Spleen (tissue), 11 donors: Measurements from ENCODE around the gene MEG3. TPM values are rescaled to one million over a fixed set of nuclear protein-coding genes. Genes with fewer than 3 reads are reported as not detected.

ENCODE experiments used
- DNase-seq: peaks from one replicate; pipeline ENCODE4 v3.0.0-alpha.2; 2020
- H3K27ac ChIP-seq, 8 donors: fragments of 200-600 bp; sonication (generic) in 7 of 8; 1 replicate in 4 of 8; 2 replicates in 4 of 8; pipeline versions ENCODE4 v1.5.0 to v1.8.0; 2016 to 2021; ENCODE audit warnings: inconsistent platforms in 4 of 8, mild to moderate bottlenecking in 4 of 8, moderate library complexity in 1 of 8
- H3K27me3 ChIP-seq, 7 donors: fragments of 200-600 bp; sonication (generic) in 6 of 7; replicated peaks in 1 of 7; 1 replicate in 4 of 7; 2 replicates in 3 of 7; pipeline versions ENCODE4 v1.5.0 to v1.8.0; 2016 to 2021; ENCODE audit warnings: inconsistent platforms in 3 of 7, mild to moderate bottlenecking in 1 of 7
- H3K36me3 ChIP-seq, 6 donors: fragments of 200-600 bp; sonication (generic) in 5 of 6; 1 replicate in 4 of 6; 2 replicates in 2 of 6; pipeline versions ENCODE4 v1.5.0 to v1.8.0; 2016 to 2021; ENCODE audit warnings: inconsistent platforms in 2 of 6
- H3K4me1 ChIP-seq, 6 donors: fragments of 200-600 bp; sonication (generic) in 5 of 6; 1 replicate in 3 of 6; 2 replicates in 3 of 6; pipeline versions ENCODE4 v1.5.0 to v1.8.0; 2016 to 2021; ENCODE audit warnings: inconsistent platforms in 3 of 6
- H3K4me3 ChIP-seq, 8 donors: fragments of 200-600 bp; sonication (generic) in 7 of 8; 1 replicate in 4 of 8; 2 replicates in 4 of 8; pipeline versions ENCODE4 v1.5.0 to v1.8.0; 2016 to 2021; ENCODE audit warnings: inconsistent platforms in 4 of 8, mild to moderate bottlenecking in 4 of 8, moderate library complexity in 2 of 8
- H3K9me3 ChIP-seq, 8 donors: fragments of 200-600 bp; sonication (generic) in 7 of 8; 1 replicate in 4 of 8; 2 replicates in 4 of 8; pipeline versions ENCODE4 v1.5.0 to v1.8.0; 2016 to 2021; ENCODE audit warnings: inconsistent platforms in 4 of 8
- CTCF ChIP-seq, 11 experiments: fragments of 200-600 bp in 7 of 11; fragments of 450-650 bp in 4 of 11; sonication (generic) in 4 of 11; IDR thresholded peaks in 8 of 11; conservative IDR thresholded peaks in 3 of 11; 1 replicate in 7 of 11; 2 replicates in 4 of 11; pipeline versions ENCODE4 v1.4.0 to v1.8.0; 2016 to 2021; ENCODE audit warnings: antibody characterized with exemption in 11 of 11, inconsistent platforms in 4 of 11, mild to moderate bottlenecking in 1 of 11
- POLR2A ChIP-seq, 3 donors: fragments of 450-650 bp; IDR thresholded peaks; one replicate each; pipeline ENCODE4 v1.5.1; 2017; ENCODE audit warnings: antibody characterized with exemption in 3 of 3, mild to moderate bottlenecking in 1 of 3
- POLR2AphosphoS5 ChIP-seq, 3 donors: sonication (generic); formaldehyde crosslinking; IDR thresholded peaks; one replicate each; pipeline ENCODE4 v1.5.1; 2017; ENCODE audit warnings: antibody characterized with exemption in 3 of 3
- WGBS, 5 donors: extraction: QIAGEN DNeasy Blood & Tissue Kit in 3 of 5; methylation state at CpG; one replicate each; pipeline versions ENCODE4 v1.1.5 to v1.1.7; 2013 to 2018; 5-methylcytosine and 5-hydroxymethylcytosine counted together
- intact Hi-C: fragments of 100-400 bp; cut with DNase I; formaldehyde crosslinking; loops from one replicate; pipeline ENCODE4 v1.15.0; 2023; ENCODE audit warnings: low total_unique reads
- polyA plus RNA-seq, 3 donors: library from polyadenylated mRNA; stranded (reverse); fragments of 200-250 nt; gene quantifications; one replicate each; pipeline ENCODE4 v1.2.1, GENCODE V29; 2013
- total RNA-seq, 7 donors: library from RNA; depleted of rRNA in 3 of 7; stranded (reverse); fragments of >200 nt in 3 of 7; fragmentation: NEBNext Ultra II Directional in 4 of 7; extraction: Animal tissue kit (Norgen Biotek cat#: 25700) in 4 of 7; gene quantifications; one replicate each; pipeline versions ENCODE4 v1.1.0 to v1.2.1, GENCODE V29; 2016 to 2021
- donor health status: healthy with polysubstance abuse.
- donor health status: DM: no; HTN: no; CAD: no; lungs with moderate emphysema.
- donor health status: DM: no; HTN: no; CAD: no.
- donor health status: Bipolar disorder and iron deficiency.
- donor health status: healthy.
- donor health status: DM: no; HTN: no; CAD: no.
- donor health status: DM: yes; HTN: yes; CAD: no.

Gene MEG3
- total and polyA plus RNA-seq, 10 donors = 86.5 to 763 (median 187) TPM

DNA sequence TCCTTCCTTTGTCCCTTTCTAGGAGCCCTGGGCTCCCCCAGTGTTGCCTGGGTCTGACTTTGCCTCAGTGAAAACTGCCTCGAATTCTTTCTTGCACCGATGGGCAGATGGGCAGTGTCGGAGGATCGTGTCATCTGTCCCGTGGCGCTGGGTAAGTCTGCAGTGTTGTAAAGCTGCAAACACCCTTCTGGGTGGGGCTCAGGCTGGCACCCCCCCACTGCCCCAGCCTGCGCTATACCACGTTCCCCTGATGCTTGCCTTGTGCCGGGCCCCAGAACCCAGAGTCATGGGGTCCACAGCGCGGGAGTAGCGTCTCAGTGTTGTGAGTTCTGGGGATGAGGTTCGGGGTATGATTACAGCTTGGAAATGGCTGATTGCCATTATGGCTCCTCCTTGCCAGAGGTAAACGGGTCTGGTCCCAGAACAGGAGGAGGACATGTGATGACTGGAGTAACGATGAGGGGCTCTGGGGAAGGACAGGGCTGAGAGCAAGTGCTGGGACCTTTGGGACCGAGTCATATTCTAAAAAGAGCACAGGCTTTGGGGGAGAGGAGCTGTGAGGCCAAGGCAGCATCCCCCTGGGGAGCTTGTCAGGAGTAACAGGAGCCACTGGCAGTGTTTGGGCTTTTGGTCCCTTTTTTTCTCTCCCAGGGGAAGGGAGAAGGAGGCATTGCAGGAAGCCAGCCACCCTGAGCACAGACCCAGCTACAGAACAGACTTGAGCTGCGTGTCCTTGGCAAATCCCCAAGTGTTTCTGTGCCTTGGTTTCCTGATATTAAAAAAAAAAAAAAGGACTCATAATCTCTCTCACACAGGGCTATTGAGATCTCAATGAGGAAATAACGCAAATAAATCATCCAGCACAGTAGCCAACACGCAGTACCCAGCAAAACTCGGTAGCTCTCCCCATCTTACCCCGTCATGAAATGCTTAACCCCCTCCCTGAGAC is 73.3 kb downstream of the MEG3 start:
- no peak overlapping the region for H3K4me3 ChIP-seq
- H3K9me3 ChIP-seq = peaks cover 0 to 5% (median 0%) of the 10 kb centered on the region in 8 donors
- WGBS, 5 donors = 44 to 57% (median 52%) methylated on average over 16 to 21 of the region's 21 CpGs
- H3K27me3 ChIP-seq = peaks cover 0 to 79% (median 10%) of the 10 kb centered on the region in 7 donors
- peak overlapping the region in 4 of 8 donors; percentile 24 to 37 (median 28) for H3K27ac ChIP-seq
- TF ChIP-seq POLR2A (IDR thresholded peaks at IDR 0.05) (no peak), CTCF (IDR thresholded peaks at IDR 0.05 in 8 of 11, conservative IDR thresholded peaks at IDR 0.05 in 3 of 11) (no peak)
- H3K4me1 ChIP-seq = peaks cover 0 to 41% (median 20%) of the 10 kb centered on the region in 6 donors
- H3K36me3 ChIP-seq = no peaks in the 10 kb centered on the region
- intact Hi-C loops = no loop called here
- peak; percentile 52 for DNase-seq

DNA sequence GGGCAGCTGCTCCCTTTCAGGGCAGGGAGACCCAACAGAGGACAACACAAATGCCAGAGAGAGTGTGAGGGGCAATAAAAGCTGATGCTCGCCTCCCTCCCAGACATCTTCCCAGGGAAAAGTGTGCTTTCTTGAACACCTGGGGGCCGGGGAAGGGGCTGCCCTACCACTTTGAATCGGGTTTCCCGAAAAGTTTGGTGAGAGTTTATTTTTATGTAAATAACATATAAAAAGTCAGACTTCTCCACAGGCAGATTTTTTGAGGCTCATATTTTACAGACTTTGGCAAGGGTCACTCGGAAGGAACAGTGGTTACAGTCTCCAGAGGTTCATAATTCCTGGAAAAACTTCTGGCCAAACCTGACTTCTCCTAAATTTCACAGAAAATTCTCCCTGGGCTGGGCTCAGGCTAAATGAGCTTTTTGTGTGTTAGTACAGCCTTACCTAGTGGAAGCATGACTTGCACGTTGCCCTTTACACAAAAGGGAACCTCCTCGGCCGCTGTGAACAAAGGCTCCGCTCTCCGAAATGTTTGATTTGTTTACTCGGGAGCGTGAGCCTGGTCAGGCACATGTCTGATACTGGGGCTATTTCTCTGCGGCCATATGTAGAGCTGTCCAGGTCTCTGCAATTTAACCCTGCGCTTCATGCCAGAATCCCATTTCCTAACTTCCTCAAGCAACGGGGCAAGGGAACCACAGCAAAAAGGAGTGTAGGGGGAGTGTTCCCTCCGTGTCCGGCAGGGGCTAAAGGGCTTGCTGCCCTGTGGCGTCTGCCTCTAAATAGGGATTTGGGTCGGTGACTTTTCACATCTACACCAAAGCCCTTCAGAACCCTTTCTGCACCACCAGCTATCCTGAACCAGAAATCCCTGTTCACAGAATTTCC is 74.2 kb downstream of the MEG3 start:
- WGBS, 5 donors = 17 to 28% (median 25%) methylated on average over 19 of the region's 19 CpGs
- intact Hi-C loops = no loop called here
- H3K4me1 ChIP-seq = peaks cover 0 to 41% (median 20%) of the 10 kb centered on the region in 6 donors

DNA sequence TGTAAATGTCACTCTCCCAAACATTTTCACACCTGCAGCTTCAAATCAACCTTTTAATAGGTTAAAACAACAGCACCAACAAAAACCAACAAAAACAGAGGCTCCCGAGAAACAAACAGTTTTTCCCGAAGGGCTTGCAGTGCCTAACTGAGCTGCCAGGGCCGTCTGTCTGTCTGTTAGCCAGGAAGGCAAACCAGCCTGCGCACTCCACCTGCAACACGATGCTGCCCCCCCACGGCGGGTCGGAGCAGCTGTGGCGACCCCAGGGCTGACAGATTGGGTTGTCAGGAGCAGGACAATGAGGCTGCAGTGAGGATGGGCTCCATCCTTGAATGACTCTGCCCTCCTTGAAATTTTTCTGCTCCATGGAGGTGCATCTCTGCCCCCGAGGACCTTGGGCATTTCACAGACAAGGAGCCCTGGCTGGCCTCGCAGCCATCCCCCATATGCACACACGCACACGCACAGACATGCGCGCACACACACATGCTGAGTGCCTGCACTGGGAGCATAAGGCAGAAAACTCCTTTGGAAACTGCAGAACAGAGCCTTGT is 75.0 kb downstream of the MEG3 start:
- intact Hi-C loops = no loop called here
- Histone ChIP-seq H3K4me3 (no peak overlapping the region), H3K27me3 (peaks cover 0 to 88% (median 16%) of the 10 kb centered on the region in 7 donors), H3K9me3 (peaks cover 0 to 5% (median 0%) of the 10 kb centered on the region in 8 donors), H3K4me1 (peaks cover 0 to 41% (median 20%) of the 10 kb centered on the region in 6 donors), H3K36me3 (no peaks in the 10 kb centered on the region), H3K27ac (no peak overlapping the region)
- 48 to 63% (median 57%) methylated on average over 12 to 15 of the region's 15 CpGs for WGBS, 5 donors
- no peak for TF ChIP-seq POLR2A (IDR thresholded peaks at IDR 0.05)
- TF ChIP-seq POLR2AphosphoS5 (IDR thresholded peaks at IDR 0.05) = peak in 2 of 3 donors; percentile 31 to 37
- TF ChIP-seq CTCF (IDR thresholded peaks at IDR 0.05 in 8 of 11, conservative IDR thresholded peaks at IDR 0.05 in 3 of 11) = peak in 8 of 11 experiments; percentile 10 to 48 (median 34)
- DNase-seq = peak; percentile 80

More for the DNA sequence above, 74.2 kb downstream of the MEG3 start:
- Histone ChIP-seq H3K9me3 (peaks cover 0 to 5% (median 0%) of the 10 kb centered on the region in 8 donors), H3K36me3 (no peaks in the 10 kb centered on the region), H3K27me3 (peaks cover 0 to 88% (median 16%) of the 10 kb centered on the region in 7 donors), H3K4me3 (no peak overlapping the region), H3K27ac (peak overlapping the region in 1 of 8 donors; percentile 37)
- TF ChIP-seq CTCF (IDR thresholded peaks at IDR 0.05 in 8 of 11, conservative IDR thresholded peaks at IDR 0.05 in 3 of 11) (no peak), POLR2AphosphoS5 (IDR thresholded peaks at IDR 0.05) (no peak), POLR2A (IDR thresholded peaks at IDR 0.05) (no peak)
- peak; percentile 31 for DNase-seq
